Measurements from ENCODE around the gene DHX32.

DHX32 gene

DNA sequence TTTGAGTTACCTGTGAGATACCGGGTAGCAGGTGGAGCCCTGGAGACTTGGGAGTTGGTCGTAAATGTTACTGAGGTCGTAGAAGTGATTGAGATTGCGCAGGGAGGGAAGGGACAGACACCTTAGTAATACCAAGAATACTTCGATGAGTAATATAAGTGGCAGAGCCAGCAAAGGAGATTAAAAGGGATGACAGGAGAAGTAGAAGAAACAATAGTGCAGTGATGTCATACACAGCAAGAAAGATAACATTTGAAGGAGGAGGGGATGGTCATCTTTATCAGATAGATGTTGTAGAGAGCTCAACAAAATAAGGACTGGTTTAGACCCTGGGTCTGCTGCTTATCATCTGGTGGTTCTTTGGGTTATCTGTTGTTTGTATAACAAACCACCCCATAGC, 52.8 kb downstream of the DHX32 start:
- Histone ChIP-seq H3K9me2 (replicated peaks; ENCODE audit: insufficient read depth, low read length) (no peaks in the 10 kb centered on the region), H3K9me3 (ENCODE audit: insufficient read depth, low read length) (no peaks in the 10 kb centered on the region), H3K4me2 (ENCODE audit: low read depth, low read length, poor library complexity, severe bottlenecking) (no peak overlapping the region), H3K4me3 (ENCODE audit: insufficient read depth, low read length, poor library complexity, severe bottlenecking) (no peak overlapping the region), H2AFZ (ENCODE audit: low read depth, low read length, severe bottlenecking) (no peak overlapping the region), H3K27ac (ENCODE audit: low read depth, low read length) (no peak overlapping the region), H3K36me3 (ENCODE audit: low read length) (peaks cover 52% of the 10 kb centered on the region), H3K79me2 (ENCODE audit: insufficient read depth, low read length) (peaks cover 49% of the 10 kb centered on the region), H3K27me3 (ENCODE audit: low read length) (no peaks in the 10 kb centered on the region), H3K9ac (ENCODE audit: low read length) (no peak overlapping the region), H3F3A (ENCODE audit: insufficient read depth) (no peaks in the 10 kb centered on the region), H4K20me1 (ENCODE audit: low read depth, low read length) (0 out of 2 replicates have a peak, but pooled peaks cover 4% of the 10 kb centered on the region)
- TF ChIP-seq, protein P1, sequence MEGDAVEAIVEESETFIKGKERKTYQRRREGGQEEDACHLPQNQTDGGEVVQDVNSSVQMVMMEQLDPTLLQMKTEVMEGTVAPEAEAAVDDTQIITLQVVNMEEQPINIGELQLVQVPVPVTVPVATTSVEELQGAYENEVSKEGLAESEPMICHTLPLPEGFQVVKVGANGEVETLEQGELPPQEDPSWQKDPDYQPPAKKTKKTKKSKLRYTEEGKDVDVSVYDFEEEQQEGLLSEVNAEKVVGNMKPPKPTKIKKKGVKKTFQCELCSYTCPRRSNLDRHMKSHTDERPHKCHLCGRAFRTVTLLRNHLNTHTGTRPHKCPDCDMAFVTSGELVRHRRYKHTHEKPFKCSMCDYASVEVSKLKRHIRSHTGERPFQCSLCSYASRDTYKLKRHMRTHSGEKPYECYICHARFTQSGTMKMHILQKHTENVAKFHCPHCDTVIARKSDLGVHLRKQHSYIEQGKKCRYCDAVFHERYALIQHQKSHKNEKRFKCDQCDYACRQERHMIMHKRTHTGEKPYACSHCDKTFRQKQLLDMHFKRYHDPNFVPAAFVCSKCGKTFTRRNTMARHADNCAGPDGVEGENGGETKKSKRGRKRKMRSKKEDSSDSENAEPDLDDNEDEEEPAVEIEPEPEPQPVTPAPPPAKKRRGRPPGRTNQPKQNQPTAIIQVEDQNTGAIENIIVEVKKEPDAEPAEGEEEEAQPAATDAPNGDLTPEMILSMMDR (IDR thresholded peaks at IDR 0.05; ENCODE audit: insufficient read depth, low read length, poor library complexity, severe bottlenecking) = no peak
- no peak for TF ChIP-seq EZH2phosphoT487 (conservative IDR thresholded peaks at IDR 0.05; ENCODE audit: low read length)

DNA sequence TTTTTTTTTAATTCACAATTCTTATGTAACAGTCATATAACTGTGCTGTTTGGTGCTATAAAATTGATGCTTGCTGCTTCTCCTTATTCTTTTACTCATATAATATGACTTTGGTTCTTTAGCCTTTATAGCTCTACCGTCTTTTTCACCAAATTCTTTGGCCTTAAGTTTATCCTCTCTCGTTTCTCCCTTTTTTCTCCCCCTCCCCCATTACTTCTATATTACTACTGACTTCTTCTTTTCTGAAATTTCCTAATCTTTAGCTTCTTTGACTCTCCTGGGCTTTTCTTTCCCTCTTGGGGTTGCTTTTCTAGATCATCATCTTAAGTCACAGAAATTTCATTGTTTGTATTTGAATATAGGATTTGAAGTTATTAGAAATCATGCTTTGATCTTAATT, 54.0 kb downstream of the DHX32 start:
- H2AFZ ChIP-seq (ENCODE audit: low read depth, low read length, severe bottlenecking) = no peak overlapping the region
- no peaks in the 10 kb centered on the region for H3K27me3 ChIP-seq (ENCODE audit: low read length)
- no peak overlapping the region for H3K27ac ChIP-seq (ENCODE audit: low read depth, low read length)
- H3K4me2 ChIP-seq (ENCODE audit: low read depth, low read length, poor library complexity, severe bottlenecking) = no peak overlapping the region
- no peak overlapping the region for H3K4me3 ChIP-seq (ENCODE audit: insufficient read depth, low read length, poor library complexity, severe bottlenecking)
- H3K9me2 ChIP-seq (replicated peaks; ENCODE audit: insufficient read depth, low read length) = no peaks in the 10 kb centered on the region
- 0 out of 2 replicates have a peak, but pooled peaks cover 4% of the 10 kb centered on the region for H4K20me1 ChIP-seq (ENCODE audit: low read depth, low read length)
- H3F3A ChIP-seq (ENCODE audit: insufficient read depth) = no peaks in the 10 kb centered on the region
- no peak overlapping the region for H3K9ac ChIP-seq (ENCODE audit: low read length)
- no peaks in the 10 kb centered on the region for H3K9me3 ChIP-seq (ENCODE audit: insufficient read depth, low read length)
- TF ChIP-seq, protein P1 (IDR thresholded peaks at IDR 0.05; ENCODE audit: insufficient read depth, low read length, poor library complexity, severe bottlenecking) = no peak
- no peak for TF ChIP-seq EZH2phosphoT487 (conservative IDR thresholded peaks at IDR 0.05; ENCODE audit: low read length)
- H3K36me3 ChIP-seq (ENCODE audit: low read length) = peaks cover 42% of the 10 kb centered on the region
- peaks cover 54% of the 10 kb centered on the region for H3K79me2 ChIP-seq (ENCODE audit: insufficient read depth, low read length)

DNA sequence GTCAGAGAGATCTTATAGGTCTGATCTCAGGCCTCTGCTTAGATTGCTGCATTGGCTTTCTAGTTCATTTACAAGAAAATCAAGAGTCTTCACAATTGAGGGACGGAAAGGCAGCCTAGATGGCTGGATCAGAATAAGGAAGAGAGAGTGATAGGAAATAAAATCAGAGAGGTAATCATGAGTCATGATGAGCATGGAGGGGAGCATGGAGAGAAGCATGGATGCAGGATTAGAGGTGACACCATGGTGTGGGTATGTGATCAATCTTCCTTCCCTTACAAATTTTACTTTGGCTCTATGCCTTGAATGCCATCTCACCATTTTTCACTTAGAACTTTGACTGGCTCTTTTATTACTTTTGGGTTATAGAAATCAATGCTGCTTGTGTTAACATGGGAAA, 56.4 kb downstream of the DHX32 start:
- no peak overlapping the region for H3K27ac ChIP-seq (ENCODE audit: low read depth, low read length)
- no peaks in the 10 kb centered on the region for H3K9me3 ChIP-seq (ENCODE audit: insufficient read depth, low read length)
- H3K4me3 ChIP-seq (ENCODE audit: insufficient read depth, low read length, poor library complexity, severe bottlenecking) = peak overlapping the region; percentile 86
- peaks cover 22% of the 10 kb centered on the region for H3K36me3 ChIP-seq (ENCODE audit: low read length)
- TF ChIP-seq EZH2phosphoT487 (conservative IDR thresholded peaks at IDR 0.05; ENCODE audit: low read length) = no peak
- TF ChIP-seq, protein P1 (IDR thresholded peaks at IDR 0.05; ENCODE audit: insufficient read depth, low read length, poor library complexity, severe bottlenecking) = no peak
- no peaks in the 10 kb centered on the region for H3K9me2 ChIP-seq (replicated peaks; ENCODE audit: insufficient read depth, low read length)
- peak overlapping the region; percentile 79 for H3K9ac ChIP-seq (ENCODE audit: low read length)
- 0 out of 2 replicates have a peak, but pooled peaks cover 4% of the 10 kb centered on the region for H4K20me1 ChIP-seq (ENCODE audit: low read depth, low read length)
- peaks cover 50% of the 10 kb centered on the region for H3K79me2 ChIP-seq (ENCODE audit: insufficient read depth, low read length)
- peaks cover 4% of the 10 kb centered on the region; the same call in 1 of the 2 replicates for H3F3A ChIP-seq (ENCODE audit: insufficient read depth)
- H3K27me3 ChIP-seq (ENCODE audit: low read length) = no peaks in the 10 kb centered on the region
- no peak overlapping the region for H2AFZ ChIP-seq (ENCODE audit: low read depth, low read length, severe bottlenecking)
- H3K4me2 ChIP-seq (ENCODE audit: low read depth, low read length, poor library complexity, severe bottlenecking) = peak overlapping the region; percentile 79
